ENCODE results near the gene TNFRSF6B. TPM values are rescaled to one million over a fixed set of nuclear protein-coding genes. Genes with fewer than 3 reads are reported as not detected.

Gene TNFRSF6B
- total RNA-seq, 1 experiment from 2014 or later = 1.9 TPM

Other genes starting within 250 kb of the TNFRSF6B start
- not detected in 2 replicates for gene KCNQ2, start 224.0 kb upstream of the TNFRSF6B start, total RNA-seq (2014; rRNA removed; shearing (Covaris generic))
- gene EEF1A2, start 197.6 kb upstream of the TNFRSF6B start, total RNA-seq (2014; rRNA removed; shearing (Covaris generic)) = 5.2 and 13.0 TPM in 2 replicates
- gene PPDPF, start 175.9 kb upstream of the TNFRSF6B start, total RNA-seq (2014; rRNA removed; shearing (Covaris generic)) = 47.2 and 56.7 TPM in 2 replicates
- not detected in 2 replicates for gene PTK6, start 159.3 kb upstream of the TNFRSF6B start, total RNA-seq (2014; rRNA removed; shearing (Covaris generic))
- not detected in 2 replicates for gene SRMS, start 148.9 kb upstream of the TNFRSF6B start, total RNA-seq (2014; rRNA removed; shearing (Covaris generic))
- 0.11 TPM in 1 of 2 replicates, not detected in the other for gene FNDC11, start 142.5 kb upstream of the TNFRSF6B start, total RNA-seq (2014; rRNA removed; shearing (Covaris generic))
- gene HELZ2, start 122.4 kb upstream of the TNFRSF6B start, total RNA-seq (2014; rRNA removed; shearing (Covaris generic)) = 14.3 and 17.8 TPM in 2 replicates
- 8.7 and 10.4 TPM in 2 replicates for gene GMEB2, start 69.6 kb upstream of the TNFRSF6B start, total RNA-seq (2014; rRNA removed; shearing (Covaris generic))
- 1.3 and 4.6 TPM in 2 replicates for gene STMN3, start 43.2 kb upstream of the TNFRSF6B start, total RNA-seq (2014; rRNA removed; shearing (Covaris generic))
- 8.4 and 11.0 TPM in 2 replicates for gene RTEL1, start 38.3 kb upstream of the TNFRSF6B start, total RNA-seq (2014; rRNA removed; shearing (Covaris generic))
- 49.1 and 67.6 TPM in 2 replicates for gene ARFRP1, start 11.3 kb downstream of the TNFRSF6B start, total RNA-seq (2014; rRNA removed; shearing (Covaris generic))
- gene ZGPAT, start 11.4 kb downstream of the TNFRSF6B start, total RNA-seq (2014; rRNA removed; shearing (Covaris generic)) = 22.8 and 43.9 TPM in 2 replicates
- gene LIME1, start 40.0 kb downstream of the TNFRSF6B start, total RNA-seq (2014; rRNA removed; shearing (Covaris generic)) = 10.2 and 38.5 TPM in 2 replicates
- 66.9 and 95.6 TPM in 2 replicates for gene SLC2A4RG, start 43.1 kb downstream of the TNFRSF6B start, total RNA-seq (2014; rRNA removed; shearing (Covaris generic))
- 2.4 and 3.8 TPM in 2 replicates for gene ZBTB46, start 134.6 kb downstream of the TNFRSF6B start, total RNA-seq (2014; rRNA removed; shearing (Covaris generic))
- not detected in 2 replicates for gene ABHD16B, start 164.8 kb downstream of the TNFRSF6B start, total RNA-seq (2014; rRNA removed; shearing (Covaris generic))
- gene TPD52L2, start 168.6 kb downstream of the TNFRSF6B start, total RNA-seq (2014; rRNA removed; shearing (Covaris generic)) = 76.4 and 101 TPM in 2 replicates
- gene DNAJC5, start 198.5 kb downstream of the TNFRSF6B start, total RNA-seq (2014; rRNA removed; shearing (Covaris generic)) = 48.5 and 60.0 TPM in 2 replicates